VCaP (cell line): ENCODE results near the gene C2CD2L.
"Not testable (repeated sequence)": the region's sequence is repeated elsewhere in the genome, so short reads cannot be mapped to it uniquely, and the experiment has no call there.

ENCODE experiments used
- H3K27ac ChIP-seq: fragments of 450-650 bp; 2 replicates; pipeline ENCODE4 v1.5.1; 2017
- CTCF ChIP-seq: fragments of 450-650 bp; conservative IDR thresholded peaks from 2 replicates; pipeline ENCODE4 v1.5.1; 2017; ENCODE audit warnings: mild to moderate bottlenecking, moderate library complexity

Gene C2CD2L

GRCh38 chr11:119134389-119134978 lies 27.3 kb downstream of the C2CD2L start:
- H3K27ac ChIP-seq, result no peak overlapping the region
- TF ChIP-seq CTCF, result peak; percentile 77

- H3K27ac ChIP-seq, result not testable (repeated sequence)
These were observed 32.1 kb downstream of the C2CD2L start for GRCh38 chr11:119139276-119139675.

- H3K27ac ChIP-seq, result no peak overlapping the region
- peak; percentile 79 for TF ChIP-seq CTCF
These were observed 37.8 kb downstream of the C2CD2L start for GRCh38 chr11:119144825-119145486.

- no peak overlapping the region for H3K27ac ChIP-seq
- TF ChIP-seq CTCF, result no peak
These were observed 38.4 kb downstream of the C2CD2L start for GRCh38 chr11:119145551-119145950.

- H3K27ac ChIP-seq, result no peak overlapping the region
- TF ChIP-seq CTCF, result no peak
These were observed 40.6 kb downstream of the C2CD2L start for GRCh38 chr11:119147604-119148333.

- peak overlapping the region; percentile 47; the same call in 1 of the 2 replicates for H3K27ac ChIP-seq
- no peak for TF ChIP-seq CTCF
These were observed 41.5 kb downstream of the C2CD2L start for GRCh38 chr11:119148720-119149017.

- no peak for TF ChIP-seq CTCF
- peak within 1 kb of the TSS; percentile 47; the same call in 1 of the 2 replicates for H3K27ac ChIP-seq
These were observed 42.1 kb downstream of the C2CD2L start, which contains the start of gene ABCG4 for GRCh38 chr11:119149018-119149785. TSS of gene ABCG4 (plus strand) at chr11:119149052. CDS start at chr11:119149966, 914 bp downstream.
